GM23248 (cell line): Measurements from ENCODE around the gene GTF3C5. TPM values are rescaled to one million over a fixed set of nuclear protein-coding genes. Genes with fewer than 3 reads are reported as not detected.

Experiments used
- DNase-seq: peaks from one replicate; pipeline ENCODE4 v3.0.0-alpha.2; 2015
- H2AFZ ChIP-seq: fragments of 200-600 bp; sonication (generic); 2 replicates; pipeline ENCODE4 v1.6.1; 2016; ENCODE audit warnings: antibody characterized with exemption
- H3F3A ChIP-seq: fragments of 200-600 bp; sonication (generic); 2 replicates; pipeline ENCODE4 v1.6.1; 2016; ENCODE audit warnings: mild to moderate bottlenecking, antibody characterized with exemption, mixed run types; ENCODE audit not compliant: insufficient read depth
- H3K27ac ChIP-seq: fragments of 200-600 bp; sonication (generic); 2 replicates; pipeline ENCODE4 v1.5.1; 2016; ENCODE audit warnings: mild to moderate bottlenecking
- H3K27me3 ChIP-seq: fragments of 200-600 bp; sonication (generic); replicated peaks from 2 replicates; pipeline ENCODE4 v1.6.1; 2016; ENCODE audit warnings: mild to moderate bottlenecking; ENCODE audit not compliant: insufficient read depth
- H3K36me3 ChIP-seq: fragments of 200-600 bp; sonication (generic); 2 replicates; pipeline ENCODE4 v1.6.1; 2016; ENCODE audit warnings: low read depth, mild to moderate bottlenecking
- H3K4me1 ChIP-seq: fragments of 200-600 bp; sonication (generic); 2 replicates; pipeline ENCODE4 v1.6.1; 2016; ENCODE audit warnings: mild to moderate bottlenecking; ENCODE audit not compliant: insufficient read depth
- H3K4me2 ChIP-seq: fragments of 200-600 bp; sonication (generic); one replicate; pipeline ENCODE4 v1.6.1; 2016; ENCODE audit warnings: mild to moderate bottlenecking; ENCODE audit not compliant: unreplicated experiment
- H3K4me3 ChIP-seq: fragments of 200-600 bp; sonication (generic); 2 replicates; pipeline ENCODE4 v1.5.1; 2016; ENCODE audit warnings: mild to moderate bottlenecking
- H3K79me2 ChIP-seq: fragments of 200-600 bp; sonication (generic); 2 replicates; pipeline ENCODE4 v1.6.1; 2016; ENCODE audit warnings: mild to moderate bottlenecking; ENCODE audit not compliant: insufficient read depth
- H3K9ac ChIP-seq: fragments of 200-600 bp; sonication (generic); 2 replicates; pipeline ENCODE4 v1.6.1; 2016; ENCODE audit warnings: mild to moderate bottlenecking
- H3K9me2 ChIP-seq: fragments of 200-600 bp; sonication (generic); 2 replicates; pipeline ENCODE4 v1.6.1; 2016; ENCODE audit warnings: mixed run types, mild to moderate bottlenecking, moderate library complexity; ENCODE audit not compliant: insufficient read depth
- H3K9me3 ChIP-seq: fragments of 200-600 bp; sonication (generic); one replicate; pipeline ENCODE4 v1.6.1; 2017; ENCODE audit warnings: low read depth
- H4K20me1 ChIP-seq: fragments of 200-600 bp; sonication (generic); 2 replicates; pipeline ENCODE4 v1.6.0; 2016; ENCODE audit not compliant: insufficient read depth
- EZH2 ChIP-seq: fragments of 200-600 bp; sonication (generic); IDR thresholded peaks from 2 replicates; pipeline ENCODE4 v1.6.1; 2018; ENCODE audit warnings: antibody characterized with exemption, mild to moderate bottlenecking; ENCODE audit not compliant: insufficient read depth, poor library complexity, severe bottlenecking
- EZH2phosphoT487 ChIP-seq: fragments of 200-600 bp; sonication (generic); IDR thresholded peaks from 2 replicates; pipeline ENCODE4 v1.6.1; 2018; ENCODE audit warnings: antibody characterized with exemption, moderate library complexity, mild to moderate bottlenecking, low read depth; ENCODE audit not compliant: insufficient read depth
- WGBS, 2 experiments: methylation state at CpG; one replicate each; pipeline ENCODE4 v1.1.6; 2015 to 2017; ENCODE audit warnings: low lambda C conversion rate in 2 of 2, low coverage in 1 of 2; ENCODE audit errors: missing lambda C conversion rate in 2 of 2; 5-methylcytosine and 5-hydroxymethylcytosine counted together
- in situ Hi-C: fragments of 300-500 bp; cut with MboI; formaldehyde crosslinking; loops from 2 replicates; pipeline ENCODE4 v1.15.0; 2020
- polyA plus RNA-seq: library from polyadenylated mRNA; unstranded; fragments of >200 nt; fragmentation: Nextera tagmentation; extraction: Ambion mirVana; gene quantifications from 2 replicates; pipeline ENCODE4 v1.2.1, GENCODE V29; 2016
- total RNA-seq: library from RNA; depleted of rRNA; stranded (reverse); fragments of >200 nt; shearing (Covaris generic); gene quantifications from 2 replicates; pipeline ENCODE4 v1.2.3, GENCODE V29; 2014

GTF3C5 gene
- total and polyA plus RNA-seq, 2 experiments from 2014 or later, result 33.5 to 40.1 TPM

GRCh38 chr9:132998831-132999635 lies 31.8 kb upstream of the GTF3C5 start:
- in situ Hi-C loops, result no loop called here
- H3K9ac ChIP-seq, result no peak overlapping the region
- 41 to 48% methylated on average over 17 to 18 of the region's 18 CpGs for WGBS, 2 experiments

GRCh38 chr9:133002147-133003070 lies 28.4 kb upstream of the GTF3C5 start:
- Histone ChIP-seq H3K4me2 (no peak overlapping the region), H3K9ac (no peak overlapping the region), H3K79me2 (no peaks in the 10 kb centered on the region), H3F3A (no peaks in the 10 kb centered on the region), H3K9me2 (no peaks in the 10 kb centered on the region), H3K9me3 (no peaks in the 10 kb centered on the region), H3K4me3 (no peak overlapping the region), H3K36me3 (no peaks in the 10 kb centered on the region), H2AFZ (no peak overlapping the region), H3K27ac (no peak overlapping the region), H3K4me1 (no peaks in the 10 kb centered on the region), H4K20me1 (no peaks in the 10 kb centered on the region), H3K27me3 (peaks cover 17% of the 10 kb centered on the region)
- no peak for DNase-seq
- 48% methylated on average over 13 of the region's 13 CpGs for WGBS, 2 experiments
- in situ Hi-C loops, result no loop called here
- TF ChIP-seq EZH2phosphoT487 (no peak), EZH2 (no peak)

More at GRCh38 chr9:132998831-132999635, 31.8 kb upstream of the GTF3C5 start:
- H3K36me3 ChIP-seq, result no peaks in the 10 kb centered on the region
- peaks cover 17% of the 10 kb centered on the region for H3K27me3 ChIP-seq
- DNase-seq, result no peak
- no peaks in the 10 kb centered on the region for H3K79me2 ChIP-seq
- H3K4me1 ChIP-seq, result no peaks in the 10 kb centered on the region
- H3K4me2 ChIP-seq, result no peak overlapping the region
- H4K20me1 ChIP-seq, result no peaks in the 10 kb centered on the region
- no peaks in the 10 kb centered on the region for H3K9me2 ChIP-seq
- H3K9me3 ChIP-seq, result no peaks in the 10 kb centered on the region
- H3F3A ChIP-seq, result no peaks in the 10 kb centered on the region
- no peak overlapping the region for H3K4me3 ChIP-seq
- H3K27ac ChIP-seq, result no peak overlapping the region
- TF ChIP-seq EZH2phosphoT487 (no peak), EZH2 (no peak)
- no peak overlapping the region for H2AFZ ChIP-seq

- H3K9ac ChIP-seq, result no peak overlapping the region
Observed at GRCh38 chr9:133003071-133003461, 27.7 kb upstream of the GTF3C5 start.

GRCh38 chr9:133003671-133004090 lies 27.1 kb upstream of the GTF3C5 start:
- H4K20me1 ChIP-seq, result no peaks in the 10 kb centered on the region
- H3K36me3 ChIP-seq, result no peaks in the 10 kb centered on the region
- no peak for DNase-seq
- WGBS, 2 experiments, result 57% methylated on average over 9 of the region's 9 CpGs
- H3K79me2 ChIP-seq, result no peaks in the 10 kb centered on the region
- no peaks in the 10 kb centered on the region for H3K9me2 ChIP-seq
- H3K4me3 ChIP-seq, result no peak overlapping the region
- TF ChIP-seq EZH2phosphoT487, result no peak
- TF ChIP-seq EZH2, result no peak
- H3F3A ChIP-seq, result no peaks in the 10 kb centered on the region
- H3K9ac ChIP-seq, result no peak overlapping the region
- H3K27ac ChIP-seq, result no peak overlapping the region
- no peak overlapping the region for H2AFZ ChIP-seq
- in situ Hi-C loops, result no loop called here
- peaks cover 17% of the 10 kb centered on the region for H3K27me3 ChIP-seq
- no peaks in the 10 kb centered on the region for H3K9me3 ChIP-seq
- H3K4me2 ChIP-seq, result no peak overlapping the region
- no peaks in the 10 kb centered on the region for H3K4me1 ChIP-seq

More at GRCh38 chr9:133003071-133003461, 27.7 kb upstream of the GTF3C5 start:
- 47 to 54% methylated on average over 11 to 12 of the region's 13 CpGs for WGBS, 2 experiments
- no peaks in the 10 kb centered on the region for H3K36me3 ChIP-seq
- H3K4me3 ChIP-seq, result no peak overlapping the region
- no peaks in the 10 kb centered on the region for H3K79me2 ChIP-seq
- TF ChIP-seq EZH2 (no peak), EZH2phosphoT487 (no peak)
- no peaks in the 10 kb centered on the region for H4K20me1 ChIP-seq
- H3K4me1 ChIP-seq, result no peaks in the 10 kb centered on the region
- no peak overlapping the region for H3K27ac ChIP-seq
- H3K4me2 ChIP-seq, result no peak overlapping the region
- H2AFZ ChIP-seq, result no peak overlapping the region
- H3K9me3 ChIP-seq, result no peaks in the 10 kb centered on the region
- no peaks in the 10 kb centered on the region for H3F3A ChIP-seq
- peaks cover 17% of the 10 kb centered on the region for H3K27me3 ChIP-seq
- DNase-seq, result no peak
- in situ Hi-C loops, result no loop called here
- no peaks in the 10 kb centered on the region for H3K9me2 ChIP-seq
